GM21390 (cell line): Measurements from ENCODE around the gene ZNF625.
"Not testable (repeated sequence)": the region's sequence is repeated elsewhere in the genome, so short reads cannot be mapped to it uniquely, and the experiment has no call there.

ENCODE experiments used
- ATAC-seq: cut with Tn5 transposase; IDR thresholded peaks from one replicate; pipeline ENCODE4 v1.9.1; 2021; ENCODE audit not compliant: unreplicated experiment

Gene ZNF625

DNA sequence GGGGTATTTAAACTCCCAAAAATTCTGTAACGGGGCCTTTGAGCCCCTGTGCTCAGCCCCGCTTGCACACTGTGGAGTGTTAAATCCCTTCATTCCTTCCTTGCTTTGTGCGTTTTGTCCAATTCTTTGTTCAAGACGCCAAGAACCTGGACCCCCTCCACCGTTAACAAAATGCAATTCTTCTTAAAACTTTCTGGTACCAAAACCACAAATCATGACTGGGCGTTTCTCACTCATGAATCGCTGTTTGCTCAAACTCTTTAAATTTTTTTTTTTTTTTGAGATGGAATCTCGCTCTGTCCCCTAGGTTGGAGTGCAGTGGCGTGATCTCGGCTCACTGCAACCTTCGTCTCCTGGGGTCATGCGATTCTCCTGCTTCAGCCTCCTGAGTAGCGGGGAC, 17.3 kb downstream of the ZNF625 start:
- no peak for ATAC-seq

DNA sequence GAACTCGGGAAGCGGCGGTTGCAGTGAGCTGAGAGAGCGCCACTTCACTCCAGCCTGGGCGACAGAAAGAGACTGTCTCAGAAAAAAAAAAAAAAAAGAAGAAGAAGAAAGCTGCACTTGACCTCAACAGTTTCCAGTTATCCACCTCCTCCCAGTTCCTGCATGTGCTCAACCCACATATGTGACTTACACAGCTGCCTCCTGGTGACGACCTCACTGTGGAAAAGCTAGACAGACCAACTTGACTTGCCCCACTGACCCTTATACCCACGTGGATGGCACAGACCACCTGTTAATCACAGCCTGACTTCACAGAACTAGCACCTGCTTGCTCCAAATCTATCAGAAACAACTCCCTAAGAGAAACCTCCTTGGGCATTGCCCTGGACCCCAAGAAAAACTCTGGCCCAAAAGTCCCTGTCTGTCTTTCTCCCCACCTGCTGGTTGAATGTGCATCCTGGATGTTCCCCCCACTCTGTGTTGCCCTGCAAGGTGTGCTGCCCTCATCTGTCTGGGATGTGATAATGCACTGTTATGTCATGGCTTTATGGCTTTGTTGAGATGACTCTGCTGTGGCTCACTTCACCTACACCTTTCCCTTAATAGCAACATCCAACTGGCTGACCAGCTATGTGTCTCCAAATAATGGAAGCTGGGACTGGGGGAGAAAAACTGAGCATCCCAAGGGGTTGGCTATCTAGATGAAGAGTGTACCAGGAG, 19.2 kb downstream of the ZNF625 start:
- ATAC-seq: no peak

DNA sequence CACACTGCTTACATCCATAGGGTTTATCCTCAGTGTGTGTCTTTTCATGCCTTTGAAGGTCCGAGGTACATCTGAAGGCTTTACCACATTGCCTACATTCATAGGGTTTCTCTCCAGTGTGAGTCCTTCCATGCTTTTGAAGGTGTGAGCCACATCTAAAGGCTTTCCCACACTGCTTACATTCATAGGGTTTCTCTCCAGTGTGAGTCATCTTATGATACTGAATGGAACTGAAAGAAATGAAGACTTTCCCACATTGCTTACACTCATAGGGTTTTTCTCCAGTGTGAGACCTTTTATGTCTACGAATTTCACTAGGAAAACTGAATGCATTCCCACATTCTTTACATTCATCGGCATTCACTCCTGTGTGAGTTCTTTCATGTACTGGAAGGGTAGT, 23.5 kb downstream of the ZNF625 start:
- ATAC-seq: no peak

DNA sequence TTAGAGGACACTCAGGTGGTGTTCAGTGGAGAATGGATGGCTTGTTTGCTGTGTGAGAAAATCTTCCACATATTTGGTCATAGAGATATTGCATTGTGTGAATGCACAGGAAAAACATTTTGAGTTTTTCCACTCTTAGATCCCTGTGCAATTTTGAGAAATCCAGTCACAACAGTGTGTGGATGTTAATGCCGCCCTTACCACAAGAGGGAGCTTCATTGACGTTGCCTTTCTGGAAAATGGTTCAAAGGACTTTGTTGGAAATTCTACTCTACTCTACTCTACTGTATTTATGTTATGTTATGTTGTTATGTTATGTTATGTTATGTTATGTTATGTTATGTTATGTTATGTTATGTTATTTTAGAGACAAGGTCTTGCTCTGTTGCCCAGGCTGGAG, 29.8 kb downstream of the ZNF625 start:
- no peak for ATAC-seq

DNA sequence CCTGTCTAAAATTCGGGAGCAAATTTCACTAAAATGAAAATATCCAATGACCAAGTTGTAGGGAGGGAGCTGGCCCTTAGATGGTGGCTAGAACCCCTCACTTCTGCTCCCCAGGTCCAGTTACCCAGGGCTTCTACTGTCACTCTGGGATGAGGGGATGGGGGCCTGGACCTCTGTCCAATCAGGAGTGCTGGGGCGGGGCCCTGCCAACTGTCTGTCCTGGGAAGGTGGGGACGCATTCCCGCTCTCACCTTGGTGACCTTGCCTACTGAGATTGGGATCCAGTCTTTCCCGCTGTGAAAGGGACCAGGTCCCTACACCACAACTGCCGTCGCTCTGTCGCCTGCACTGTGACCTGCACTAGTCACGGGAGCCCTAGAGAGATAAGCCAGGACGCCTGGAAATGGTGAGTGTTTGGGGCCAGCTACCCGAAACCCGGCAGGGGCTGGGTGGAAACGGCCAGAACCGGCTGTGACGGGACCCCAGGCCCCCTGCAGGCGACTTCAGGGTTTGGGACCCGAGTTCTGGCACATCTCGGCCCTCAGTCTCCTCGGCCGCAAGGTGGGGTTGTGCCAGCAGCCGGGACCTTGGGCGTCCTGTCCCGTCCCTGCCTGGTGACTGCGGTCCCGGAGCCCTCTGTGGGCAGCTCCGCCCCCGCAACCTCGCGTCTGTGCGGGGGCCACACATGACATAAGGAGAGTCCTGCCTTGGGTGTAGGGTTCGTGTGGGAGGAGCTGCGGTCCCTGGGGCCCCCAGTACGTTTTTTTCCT, 39.1 kb downstream of the ZNF625 start:
- ATAC-seq: no peak

DNA sequence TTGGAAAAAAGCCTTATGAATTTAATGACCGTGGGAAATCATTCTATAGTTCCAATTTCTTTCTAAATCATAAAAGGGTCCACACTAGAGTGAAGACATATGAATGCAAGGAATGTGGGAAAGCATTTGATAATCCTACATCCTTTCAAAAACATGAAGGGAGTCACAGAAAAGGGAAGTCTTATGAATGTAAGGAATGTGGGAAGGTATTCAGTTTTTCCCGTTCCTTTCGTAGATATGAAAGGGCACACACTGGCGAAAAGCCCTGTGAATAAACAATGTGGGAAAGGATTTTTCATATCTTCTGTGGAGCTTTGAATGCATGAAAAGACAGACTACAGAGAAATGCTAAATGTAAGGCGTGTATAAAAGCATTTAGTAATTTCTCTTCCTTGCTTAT, 43.4 kb downstream of the ZNF625 start:
- ATAC-seq: no peak

DNA sequence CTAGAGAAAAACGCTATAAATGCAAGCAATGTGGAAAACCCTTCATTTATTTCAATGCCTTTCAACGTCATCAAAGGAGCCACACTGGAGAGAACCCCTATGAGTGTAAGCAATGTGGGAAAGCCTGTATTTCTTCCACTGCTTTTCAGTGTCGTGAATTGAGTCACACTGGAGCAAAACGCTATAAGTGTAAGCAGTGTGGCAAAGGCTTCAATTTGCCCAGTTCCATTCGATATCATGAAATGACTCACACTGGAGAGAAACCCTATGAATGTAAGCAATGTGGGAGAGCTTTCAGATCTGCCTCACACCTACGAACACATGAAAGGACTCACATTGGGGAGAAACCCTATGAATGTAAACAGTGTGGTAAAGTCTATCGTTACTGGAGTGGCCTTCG, 43.8 kb downstream of the ZNF625 start:
- no peak for ATAC-seq

DNA sequence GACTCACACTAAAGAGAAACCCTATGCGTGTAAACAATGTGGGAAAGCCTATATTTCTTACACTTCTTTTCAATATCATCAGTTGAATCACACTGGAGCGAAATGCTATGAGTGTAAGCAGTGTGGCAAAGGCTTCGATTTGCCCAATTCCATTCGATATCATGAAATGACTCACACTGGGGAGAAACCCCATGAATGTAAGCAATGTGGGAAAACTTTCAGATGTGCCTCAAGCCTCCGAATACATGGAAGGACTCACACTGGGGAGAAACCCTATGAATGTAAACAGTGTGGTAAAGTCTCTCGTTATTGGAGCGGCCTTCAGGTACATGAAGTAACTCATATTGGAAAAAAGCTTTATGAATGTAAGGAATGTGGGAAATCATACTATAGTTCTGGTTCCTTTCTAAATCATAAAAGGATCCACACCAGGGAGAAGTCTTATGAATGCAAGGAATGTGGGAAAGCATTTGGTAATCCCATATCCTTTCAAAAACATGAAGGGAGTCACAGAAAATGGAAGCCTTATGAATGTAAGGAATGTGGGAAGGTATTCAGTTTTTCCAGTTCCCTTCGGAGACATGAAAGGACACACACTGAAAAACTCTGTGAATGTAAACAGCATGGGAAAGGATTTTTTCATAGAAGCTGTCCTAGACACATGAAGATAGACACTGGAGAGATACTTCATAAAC, 44.4 kb downstream of the ZNF625 start:
- no peak for ATAC-seq

DNA sequence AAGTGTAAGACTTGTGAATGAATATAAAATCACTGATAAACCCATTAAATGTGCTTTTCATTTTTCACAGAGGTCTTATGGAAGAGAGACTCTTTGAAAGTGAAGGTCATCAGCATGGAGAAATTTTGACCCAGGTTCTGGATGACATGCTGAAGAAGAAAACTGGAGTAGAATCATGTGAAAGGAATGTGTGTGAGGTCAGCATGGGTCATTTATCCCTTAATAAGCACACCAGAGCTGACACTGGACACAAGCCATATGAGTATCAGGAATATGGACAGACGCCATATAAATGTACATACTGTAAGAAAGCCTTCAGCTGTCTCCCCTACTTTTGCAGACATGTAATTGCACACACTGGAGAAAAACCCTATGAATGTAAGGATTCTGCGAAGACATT, 45.4 kb downstream of the ZNF625 start:
- ATAC-seq: no peak

DNA sequence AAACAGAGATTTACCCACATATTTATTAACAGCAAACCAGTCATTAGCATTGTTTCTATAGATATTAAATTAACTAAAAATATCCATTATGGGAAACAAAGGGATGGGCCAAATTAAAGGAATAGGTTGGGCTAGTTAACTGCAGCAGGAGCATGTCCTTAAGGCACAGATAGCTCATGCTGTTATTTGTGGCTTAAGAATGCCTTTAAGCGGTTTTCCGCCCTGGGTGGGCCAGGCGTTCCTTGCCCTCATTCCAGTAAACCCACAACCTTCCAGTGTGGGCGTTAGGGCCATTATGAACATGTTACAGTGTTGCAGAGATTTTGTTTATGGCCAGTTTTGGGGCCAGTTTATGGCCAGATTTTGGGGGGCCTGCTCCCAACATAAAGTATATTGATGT, 52.6 kb downstream of the ZNF625 start:
- ATAC-seq: not testable (repeated sequence)

DNA sequence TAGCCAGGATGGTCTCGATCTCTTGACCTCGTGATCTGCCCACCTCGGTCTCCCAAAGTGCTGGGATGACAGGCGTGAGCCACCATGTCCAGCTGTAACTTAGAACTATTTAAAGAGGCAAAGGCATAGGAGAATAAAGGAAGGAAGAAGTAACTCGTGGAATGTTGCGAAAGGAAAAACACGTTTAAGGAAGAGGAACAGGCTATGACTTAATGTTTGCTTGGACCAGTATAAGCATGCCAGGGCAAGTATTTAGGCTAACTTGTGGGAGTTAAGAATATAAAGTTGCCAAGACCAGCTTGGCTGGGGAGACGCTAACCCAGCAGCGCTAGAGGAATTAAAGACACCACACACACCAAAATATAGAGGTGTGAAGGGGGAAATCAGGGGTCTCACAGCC, 58.5 kb downstream of the ZNF625 start:
- no peak for ATAC-seq

DNA sequence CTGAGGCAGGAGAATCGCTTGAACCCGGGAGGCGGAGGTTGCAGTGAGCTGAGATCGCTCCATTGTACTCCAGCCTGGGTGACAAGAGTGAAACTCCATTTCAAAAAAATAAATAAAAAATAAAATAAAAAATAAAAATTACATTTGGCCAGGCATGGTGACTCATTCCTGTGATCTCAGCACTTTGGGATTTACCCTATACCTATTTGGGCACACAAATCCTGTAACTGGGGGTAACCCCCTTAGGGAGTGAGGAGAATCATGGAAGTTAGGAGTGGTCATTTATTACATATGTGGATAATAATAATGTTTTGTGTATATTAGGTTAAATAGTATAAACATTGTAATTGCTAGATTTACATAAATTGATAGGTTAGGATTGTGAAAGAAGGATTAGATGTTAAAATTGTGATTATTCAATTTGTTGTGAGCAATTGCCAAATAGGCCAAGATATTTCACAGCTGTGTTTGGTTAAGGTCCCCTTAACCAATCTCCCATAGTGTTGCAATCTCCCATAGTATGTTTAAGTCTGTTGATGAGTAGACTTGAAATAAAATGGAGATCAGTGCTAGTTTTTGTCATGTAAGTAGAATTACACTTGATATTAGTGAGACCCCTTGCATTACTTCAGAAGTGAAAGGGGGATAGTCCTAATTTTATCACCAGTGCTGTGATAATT, 61.3 kb downstream of the ZNF625 start:
- no peak for ATAC-seq
